Ishikawa (cell line): ENCODE results near the gene RHOU.

ENCODE experiments used
- CEBPB ChIP-seq: IDR thresholded peaks from 2 replicates; pipeline ENCODE4 v1.6.1; 2012
- CREB1 ChIP-seq: IDR thresholded peaks from 2 replicates; pipeline ENCODE4 v1.6.1; 2012; ENCODE audit warnings: low read depth
- EGR1 ChIP-seq: IDR thresholded peaks from 2 replicates; pipeline ENCODE4 v1.6.1; 2012
- EP300 ChIP-seq: IDR thresholded peaks from 2 replicates; pipeline ENCODE4 v1.6.1; 2012; ENCODE audit warnings: borderline replicate concordance
- FOXM1 ChIP-seq: IDR thresholded peaks from 2 replicates; pipeline ENCODE4 v1.6.1; 2012; ENCODE audit warnings: low read depth, borderline replicate concordance
- NFIC ChIP-seq: IDR thresholded peaks from 2 replicates; pipeline ENCODE4 v1.6.1; 2012
- RAD21 ChIP-seq: IDR thresholded peaks from 2 replicates; pipeline ENCODE4 v1.6.1; 2012; ENCODE audit warnings: low read depth
- TAF1 ChIP-seq: IDR thresholded peaks from 2 replicates; pipeline ENCODE4 v1.6.1; 2012; ENCODE audit warnings: low read depth, mild to moderate bottlenecking
- TCF12 ChIP-seq: IDR thresholded peaks from 2 replicates; pipeline ENCODE4 v1.6.1; 2012; ENCODE audit warnings: low read depth
- TEAD4 ChIP-seq: IDR thresholded peaks from 2 replicates; pipeline ENCODE4 v1.6.1; 2012
- YY1 ChIP-seq: IDR thresholded peaks from 2 replicates; pipeline ENCODE4 v1.6.1; 2012; ENCODE audit warnings: low read depth
- ZBTB7A ChIP-seq: IDR thresholded peaks from 2 replicates; pipeline ENCODE4 v1.6.1; 2012; ENCODE audit warnings: low read depth
- TF ChIP-seq, protein P1 (sequence below): IDR thresholded peaks from 2 replicates; pipeline ENCODE4 v1.6.1; 2012
- TF ChIP-seq, protein P2 (sequence below): IDR thresholded peaks from 2 replicates; pipeline ENCODE4 v1.6.1; 2012; ENCODE audit warnings: low read depth, mild to moderate bottlenecking
- TF ChIP-seq, protein P3 (sequence below): IDR thresholded peaks from 2 replicates; pipeline ENCODE4 v1.6.1; 2012

Gene RHOU

DNA sequence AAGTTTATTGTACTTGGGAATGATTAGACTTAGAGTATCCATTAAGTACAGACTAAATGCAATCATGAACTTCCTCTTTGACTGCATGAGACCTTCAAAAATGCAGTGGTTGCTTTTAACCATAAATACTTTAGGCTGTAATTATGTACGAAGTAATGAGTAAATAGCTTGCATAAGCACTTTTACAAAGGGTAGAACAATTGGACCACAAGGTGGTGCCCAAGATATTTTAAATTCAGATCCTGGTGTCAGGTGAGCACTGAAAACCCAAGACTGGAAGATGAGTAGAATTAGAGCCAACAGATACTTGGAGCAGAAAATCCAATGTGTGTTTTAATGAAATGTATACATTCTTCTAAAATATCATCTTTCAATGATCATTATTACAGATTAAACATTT, 43.4 kb upstream of the RHOU start:
- no peak for TF ChIP-seq TEAD4
- peak; percentile 78 for TF ChIP-seq RAD21
- TF ChIP-seq, protein P1, sequence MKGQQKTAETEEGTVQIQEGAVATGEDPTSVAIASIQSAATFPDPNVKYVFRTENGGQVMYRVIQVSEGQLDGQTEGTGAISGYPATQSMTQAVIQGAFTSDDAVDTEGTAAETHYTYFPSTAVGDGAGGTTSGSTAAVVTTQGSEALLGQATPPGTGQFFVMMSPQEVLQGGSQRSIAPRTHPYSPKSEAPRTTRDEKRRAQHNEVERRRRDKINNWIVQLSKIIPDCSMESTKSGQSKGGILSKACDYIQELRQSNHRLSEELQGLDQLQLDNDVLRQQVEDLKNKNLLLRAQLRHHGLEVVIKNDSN: 0 out of 2 replicates have a peak, but pooled peaks have one; percentile 2
- TF ChIP-seq EGR1: no peak

DNA sequence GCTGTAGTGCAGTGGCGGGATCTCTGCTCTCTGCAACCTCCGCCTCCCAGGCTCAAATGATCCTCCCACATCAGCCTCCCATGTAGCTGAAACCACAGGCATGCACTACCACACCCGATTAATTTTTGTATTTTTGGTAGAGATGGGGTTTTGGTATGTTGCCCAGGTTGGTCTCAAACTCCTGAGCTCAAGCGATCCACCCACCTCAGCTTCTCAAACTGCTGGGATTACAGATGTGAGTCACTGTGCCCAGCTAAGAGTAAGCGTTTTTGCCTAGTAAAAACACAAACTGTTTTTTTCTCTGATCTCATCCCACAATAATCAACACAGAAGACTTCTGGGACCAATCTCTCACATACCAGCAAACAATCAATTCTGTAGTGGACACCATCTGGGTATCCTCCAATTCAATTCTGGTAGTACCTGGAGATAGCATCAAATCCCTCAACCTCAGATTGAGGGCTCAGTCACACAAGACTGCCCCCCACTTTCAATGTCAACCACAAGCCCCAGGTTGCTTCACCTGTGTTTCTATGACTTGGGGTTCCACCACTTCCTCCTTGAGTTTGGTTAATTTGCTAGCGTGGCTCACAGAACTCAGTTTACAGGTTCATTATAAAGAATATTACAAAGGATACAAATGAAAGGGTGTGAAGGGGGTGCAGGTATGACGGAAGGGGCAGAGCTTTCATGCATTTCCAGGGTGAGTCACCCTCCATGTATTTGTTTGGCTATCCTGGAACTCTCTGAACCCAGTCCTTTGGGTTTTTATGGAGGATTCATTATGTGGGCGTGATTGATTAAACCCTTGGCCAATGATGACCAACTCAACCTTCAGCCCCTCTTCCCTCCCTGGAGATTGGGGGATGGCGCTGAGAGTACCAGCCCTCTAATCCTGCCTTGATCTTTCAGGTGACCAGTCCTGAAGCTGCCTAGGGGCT, 40.0 kb upstream of the RHOU start:
- TF ChIP-seq RAD21 (no peak), EP300 (no peak), FOXM1 (no peak), EGR1 (no peak), ZBTB7A (no peak), YY1 (no peak), TCF12 (no peak), CREB1 (no peak), TEAD4 (no peak), CEBPB (no peak), TAF1 (no peak), NFIC (no peak)
- TF ChIP-seq, protein P2, sequence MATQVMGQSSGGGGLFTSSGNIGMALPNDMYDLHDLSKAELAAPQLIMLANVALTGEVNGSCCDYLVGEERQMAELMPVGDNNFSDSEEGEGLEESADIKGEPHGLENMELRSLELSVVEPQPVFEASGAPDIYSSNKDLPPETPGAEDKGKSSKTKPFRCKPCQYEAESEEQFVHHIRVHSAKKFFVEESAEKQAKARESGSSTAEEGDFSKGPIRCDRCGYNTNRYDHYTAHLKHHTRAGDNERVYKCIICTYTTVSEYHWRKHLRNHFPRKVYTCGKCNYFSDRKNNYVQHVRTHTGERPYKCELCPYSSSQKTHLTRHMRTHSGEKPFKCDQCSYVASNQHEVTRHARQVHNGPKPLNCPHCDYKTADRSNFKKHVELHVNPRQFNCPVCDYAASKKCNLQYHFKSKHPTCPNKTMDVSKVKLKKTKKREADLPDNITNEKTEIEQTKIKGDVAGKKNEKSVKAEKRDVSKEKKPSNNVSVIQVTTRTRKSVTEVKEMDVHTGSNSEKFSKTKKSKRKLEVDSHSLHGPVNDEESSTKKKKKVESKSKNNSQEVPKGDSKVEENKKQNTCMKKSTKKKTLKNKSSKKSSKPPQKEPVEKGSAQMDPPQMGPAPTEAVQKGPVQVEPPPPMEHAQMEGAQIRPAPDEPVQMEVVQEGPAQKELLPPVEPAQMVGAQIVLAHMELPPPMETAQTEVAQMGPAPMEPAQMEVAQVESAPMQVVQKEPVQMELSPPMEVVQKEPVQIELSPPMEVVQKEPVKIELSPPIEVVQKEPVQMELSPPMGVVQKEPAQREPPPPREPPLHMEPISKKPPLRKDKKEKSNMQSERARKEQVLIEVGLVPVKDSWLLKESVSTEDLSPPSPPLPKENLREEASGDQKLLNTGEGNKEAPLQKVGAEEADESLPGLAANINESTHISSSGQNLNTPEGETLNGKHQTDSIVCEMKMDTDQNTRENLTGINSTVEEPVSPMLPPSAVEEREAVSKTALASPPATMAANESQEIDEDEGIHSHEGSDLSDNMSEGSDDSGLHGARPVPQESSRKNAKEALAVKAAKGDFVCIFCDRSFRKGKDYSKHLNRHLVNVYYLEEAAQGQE: no peak
- TF ChIP-seq, protein P1: no peak
- TF ChIP-seq, protein P3, sequence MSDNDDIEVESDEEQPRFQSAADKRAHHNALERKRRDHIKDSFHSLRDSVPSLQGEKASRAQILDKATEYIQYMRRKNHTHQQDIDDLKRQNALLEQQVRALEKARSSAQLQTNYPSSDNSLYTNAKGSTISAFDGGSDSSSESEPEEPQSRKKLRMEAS: no peak

DNA sequence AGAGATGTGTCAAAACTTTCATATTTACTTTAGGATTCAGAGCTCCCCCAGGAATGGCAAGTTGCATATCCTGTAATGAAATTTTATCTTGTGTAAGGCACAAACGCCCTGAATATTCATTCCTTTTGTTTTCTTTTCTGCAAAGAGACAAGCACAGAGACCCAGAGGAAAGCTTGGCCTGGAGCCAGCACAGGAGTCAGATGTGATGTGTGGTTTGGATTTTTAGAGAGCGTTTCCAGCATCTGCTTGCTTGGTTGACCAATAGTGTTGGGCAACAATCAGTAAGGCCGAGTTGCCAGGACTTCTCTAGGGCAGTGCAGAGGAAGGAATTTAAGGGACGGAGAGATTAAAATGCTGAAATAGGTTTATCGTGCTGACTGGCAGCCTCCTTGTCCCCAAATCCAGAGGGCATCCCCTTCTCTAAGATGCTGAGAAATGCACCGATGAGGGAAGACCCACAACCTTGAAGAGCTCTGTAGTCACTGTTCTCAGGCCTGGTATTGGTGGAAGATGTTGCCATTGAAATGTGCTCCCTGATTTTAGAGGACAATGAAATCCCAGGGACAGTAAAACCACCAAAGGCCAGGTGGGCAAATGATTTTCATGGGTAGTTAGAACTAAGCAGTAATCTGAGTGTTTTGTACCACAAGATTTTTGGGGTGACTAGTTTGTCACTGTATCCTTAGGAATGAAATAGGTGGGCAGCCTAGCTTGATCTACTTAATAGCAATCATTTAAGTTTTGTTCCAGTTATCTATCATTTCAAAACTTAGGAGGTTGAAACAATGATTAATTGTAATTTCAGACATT, 37.9 kb upstream of the RHOU start:
- TF ChIP-seq NFIC (peak; percentile 90), CEBPB (no peak)
- TF ChIP-seq, protein P3: 0 out of 2 replicates have a peak, but pooled peaks have one; percentile 17

DNA sequence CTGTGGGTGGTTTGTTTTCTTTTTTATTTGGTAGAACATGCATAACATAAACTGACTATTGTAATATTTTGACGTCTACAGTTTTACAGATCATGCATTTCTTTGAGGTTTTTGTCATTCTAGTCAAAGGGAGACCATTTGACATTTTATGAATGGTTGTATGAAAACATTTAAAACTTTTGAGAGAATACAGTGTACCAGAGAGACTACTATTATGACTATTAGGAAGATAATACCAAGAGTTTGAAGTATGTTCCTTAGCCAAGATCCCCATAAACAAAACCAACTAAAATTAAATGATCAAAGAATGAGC, 37.3 kb upstream of the RHOU start:
- no peak for TF ChIP-seq TCF12
- TF ChIP-seq TEAD4: no peak
- TF ChIP-seq, protein P2: no peak
- no peak for TF ChIP-seq FOXM1
- TF ChIP-seq CEBPB: no peak
- TF ChIP-seq RAD21: no peak

DNA sequence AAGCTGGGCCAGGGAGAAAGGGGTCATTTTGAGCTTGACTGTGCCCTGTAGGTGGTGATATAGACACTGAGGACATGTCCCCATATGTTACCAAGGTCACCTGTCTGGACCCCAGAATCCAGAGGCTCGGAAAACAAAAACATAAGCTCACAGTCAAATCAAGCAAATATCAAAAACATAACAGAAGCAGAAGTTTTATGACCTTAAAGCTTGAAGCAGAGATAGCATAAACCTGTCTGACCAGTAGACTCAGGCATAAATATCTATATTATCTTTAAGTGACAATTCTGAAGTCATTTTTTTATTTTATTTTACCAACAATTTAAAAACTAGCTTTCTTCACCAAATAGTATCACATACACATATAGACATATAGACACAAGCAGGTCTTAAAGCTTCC, 32.8 kb upstream of the RHOU start:
- no peak for TF ChIP-seq TAF1
- TF ChIP-seq TCF12: no peak
- TF ChIP-seq ZBTB7A: no peak
- TF ChIP-seq, protein P3: no peak
- TF ChIP-seq EGR1: no peak
- no peak for TF ChIP-seq EP300
- no peak for TF ChIP-seq NFIC
- TF ChIP-seq TEAD4: no peak

DNA sequence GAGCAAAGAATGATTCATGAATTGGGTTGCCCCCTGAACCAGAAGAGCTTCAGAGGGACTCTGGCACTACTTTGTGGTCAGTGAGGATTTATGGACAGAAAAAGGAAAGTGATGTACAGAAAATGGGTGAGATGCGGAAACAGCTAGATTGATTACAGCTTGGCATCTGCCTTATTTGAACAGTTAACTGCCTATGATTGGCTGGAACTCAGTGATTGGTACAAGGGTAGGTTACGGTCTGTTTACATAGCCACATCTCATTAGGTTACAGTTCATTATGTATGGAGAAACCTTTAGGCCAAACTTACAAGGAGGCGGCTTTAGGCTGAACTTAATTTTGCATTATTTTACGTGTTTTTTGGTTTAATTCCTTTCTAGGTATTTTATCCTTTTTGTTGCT, 29.0 kb upstream of the RHOU start:
- no peak for TF ChIP-seq TAF1
- no peak for TF ChIP-seq CEBPB
- no peak for TF ChIP-seq NFIC
- TF ChIP-seq RAD21: no peak
- no peak for TF ChIP-seq FOXM1
